ENCODE results near the gene DGCR8. TPM values are rescaled to one million over a fixed set of nuclear protein-coding genes. Genes with fewer than 3 reads are reported as not detected.

DGCR8 gene
- total RNA-seq, 1 donor from 2014 or later = 29.5 TPM

DNA sequence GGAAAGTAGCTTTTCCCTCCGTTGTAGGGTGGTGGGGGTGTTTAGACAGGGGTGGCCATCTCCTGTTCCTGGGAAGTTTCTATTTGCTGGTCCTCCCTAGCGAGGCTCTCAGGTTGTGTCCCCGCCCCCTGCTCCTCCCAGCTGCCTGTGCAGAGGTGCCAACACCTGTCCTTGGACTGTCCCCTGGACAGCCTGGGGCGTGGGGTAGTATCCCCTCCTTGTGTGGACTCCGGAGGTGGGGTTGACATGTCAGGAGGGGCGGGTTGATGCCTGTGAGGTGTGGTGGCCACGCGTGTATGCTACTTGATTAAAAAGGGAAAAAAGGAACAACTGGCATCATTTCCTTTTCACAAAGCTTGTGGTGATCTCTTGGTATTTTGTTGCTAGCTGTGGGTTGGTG is 21.6 kb downstream of the DGCR8 start:
- Histone ChIP-seq H3K4me1 (no peaks in the 10 kb centered on the region), H3K27ac (no peak overlapping the region), H3K27me3 (ENCODE audit: low read depth) (no peaks in the 10 kb centered on the region), H3K4me3 (no peak overlapping the region), H3K9me3 (no peaks in the 10 kb centered on the region), H3K36me3 (peaks cover 93% of the 10 kb centered on the region)
- DNase-seq = peak; percentile 40
- intact Hi-C loops (cut with DNase I) = no loop called here
- TF ChIP-seq, protein P1, sequence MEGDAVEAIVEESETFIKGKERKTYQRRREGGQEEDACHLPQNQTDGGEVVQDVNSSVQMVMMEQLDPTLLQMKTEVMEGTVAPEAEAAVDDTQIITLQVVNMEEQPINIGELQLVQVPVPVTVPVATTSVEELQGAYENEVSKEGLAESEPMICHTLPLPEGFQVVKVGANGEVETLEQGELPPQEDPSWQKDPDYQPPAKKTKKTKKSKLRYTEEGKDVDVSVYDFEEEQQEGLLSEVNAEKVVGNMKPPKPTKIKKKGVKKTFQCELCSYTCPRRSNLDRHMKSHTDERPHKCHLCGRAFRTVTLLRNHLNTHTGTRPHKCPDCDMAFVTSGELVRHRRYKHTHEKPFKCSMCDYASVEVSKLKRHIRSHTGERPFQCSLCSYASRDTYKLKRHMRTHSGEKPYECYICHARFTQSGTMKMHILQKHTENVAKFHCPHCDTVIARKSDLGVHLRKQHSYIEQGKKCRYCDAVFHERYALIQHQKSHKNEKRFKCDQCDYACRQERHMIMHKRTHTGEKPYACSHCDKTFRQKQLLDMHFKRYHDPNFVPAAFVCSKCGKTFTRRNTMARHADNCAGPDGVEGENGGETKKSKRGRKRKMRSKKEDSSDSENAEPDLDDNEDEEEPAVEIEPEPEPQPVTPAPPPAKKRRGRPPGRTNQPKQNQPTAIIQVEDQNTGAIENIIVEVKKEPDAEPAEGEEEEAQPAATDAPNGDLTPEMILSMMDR (IDR thresholded peaks at IDR 0.05) = no peak
- no peak for ATAC-seq

DNA sequence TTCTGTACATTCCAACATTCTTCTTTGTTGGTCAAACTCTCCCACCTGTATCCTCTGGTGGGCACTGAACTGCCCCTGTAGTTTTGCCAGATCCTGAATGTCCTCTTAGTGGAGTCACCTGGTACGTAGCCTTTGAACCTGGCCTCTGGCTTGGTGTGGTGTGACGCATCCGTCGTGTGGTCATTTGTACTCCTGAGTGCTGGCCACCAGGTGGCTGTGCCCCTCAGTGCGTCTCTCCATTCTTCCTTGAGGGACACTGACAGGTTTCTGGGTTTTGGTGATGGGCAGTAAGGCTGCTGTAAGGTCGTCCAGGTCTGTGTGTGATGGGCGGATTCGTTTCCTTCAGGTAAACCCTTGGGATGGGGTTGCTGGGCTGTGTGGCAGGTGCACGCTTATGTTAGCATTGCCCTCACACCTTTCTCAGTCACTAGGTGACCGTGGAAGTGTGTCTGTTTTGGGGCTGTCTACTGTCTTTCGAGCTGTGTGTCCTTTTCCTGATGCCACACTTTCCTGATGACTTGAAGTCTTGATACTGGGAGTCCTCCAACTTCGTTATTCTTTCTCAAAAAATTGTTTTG is 22.3 kb downstream of the DGCR8 start:
- Histone ChIP-seq H3K4me1 (no peaks in the 10 kb centered on the region), H3K27me3 (ENCODE audit: low read depth) (no peaks in the 10 kb centered on the region), H3K9me3 (no peaks in the 10 kb centered on the region), H3K4me3 (no peak overlapping the region), H3K36me3 (peaks cover 93% of the 10 kb centered on the region), H3K27ac (no peak overlapping the region)
- no peak for DNase-seq
- ATAC-seq = no peak
- intact Hi-C loops (cut with DNase I) = no loop called here
- TF ChIP-seq, protein P1 (IDR thresholded peaks at IDR 0.05) = no peak

DNA sequence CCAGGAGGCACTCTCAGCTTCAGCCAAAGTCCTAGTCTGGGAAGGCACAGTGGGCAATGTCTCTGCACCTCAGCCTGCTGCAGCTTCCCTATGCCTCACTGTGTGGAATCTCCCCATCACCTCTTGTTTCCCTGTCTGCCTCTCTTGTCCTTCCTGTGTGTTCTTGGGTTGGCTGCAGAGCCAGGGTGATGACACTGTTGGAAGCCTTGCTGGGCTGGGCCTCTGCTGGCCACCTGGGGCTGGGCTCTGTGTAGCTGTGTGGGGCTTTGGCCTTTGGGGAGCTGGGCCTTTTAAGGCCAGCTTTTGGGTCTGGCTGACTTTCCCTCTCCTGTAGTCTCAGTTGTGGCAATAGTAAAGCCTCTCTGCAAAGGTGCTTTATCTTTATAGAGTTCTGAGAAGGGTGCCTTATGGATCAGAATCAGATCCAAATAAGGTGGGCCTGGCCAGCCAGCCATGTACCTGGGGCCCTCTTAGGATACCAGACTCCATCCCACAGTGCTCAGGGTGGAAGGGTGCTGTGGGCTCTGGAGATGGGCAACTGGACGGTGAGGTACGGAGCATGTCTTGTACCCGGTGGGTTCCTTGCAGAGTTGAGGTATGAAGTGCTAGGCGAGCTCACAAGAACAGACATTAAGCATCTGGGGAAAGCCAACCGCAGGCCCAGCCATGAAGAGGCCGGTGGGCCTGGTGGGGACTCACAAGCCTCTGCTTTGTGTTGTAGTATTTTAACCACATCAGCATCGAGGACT is 25.6 kb downstream of the DGCR8 start:
- H3K27me3 ChIP-seq (ENCODE audit: low read depth) = no peaks in the 10 kb centered on the region
- peak; percentile 31 for DNase-seq
- TF ChIP-seq, protein P1 (IDR thresholded peaks at IDR 0.05) = no peak
- no peak for ATAC-seq
- H3K4me3 ChIP-seq = no peak overlapping the region
- peaks cover 93% of the 10 kb centered on the region for H3K36me3 ChIP-seq
- no peak overlapping the region for H3K27ac ChIP-seq
- intact Hi-C loops (cut with DNase I) = no loop called here
- no peaks in the 10 kb centered on the region for H3K9me3 ChIP-seq
- H3K4me1 ChIP-seq = no peaks in the 10 kb centered on the region

DNA sequence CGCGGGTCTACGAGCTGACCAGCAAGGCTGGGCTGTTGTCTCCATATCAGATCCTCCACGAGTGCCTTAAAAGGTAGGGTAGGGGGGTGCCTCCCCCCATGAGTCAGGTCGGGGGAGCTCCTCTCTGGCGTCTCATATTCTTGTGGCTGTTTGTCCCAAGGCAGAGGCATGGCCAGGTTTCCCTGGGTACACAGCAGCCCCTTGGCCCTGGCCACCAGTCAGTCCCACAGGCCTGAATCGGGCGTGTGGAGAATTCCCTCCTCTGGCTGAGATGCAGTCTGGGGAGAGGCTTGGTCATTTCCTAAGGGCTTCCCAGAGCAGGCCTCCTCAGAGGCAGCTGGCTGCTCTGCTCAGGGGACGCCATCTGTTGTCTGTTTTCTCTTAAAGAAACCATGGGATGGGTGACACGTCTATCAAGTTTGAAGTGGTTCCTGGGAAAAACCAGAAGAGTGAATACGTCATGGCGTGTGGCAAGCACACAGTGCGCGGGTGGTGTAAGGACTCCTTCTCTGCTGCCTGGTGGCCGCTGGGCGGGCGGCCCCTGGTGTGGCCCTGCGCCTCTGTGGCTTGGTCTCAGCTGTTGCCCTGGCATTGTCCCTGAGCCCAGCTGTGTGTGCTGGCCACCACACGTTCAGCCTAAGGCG is 26.3 kb downstream of the DGCR8 start:
- Histone ChIP-seq H3K36me3 (peaks cover 93% of the 10 kb centered on the region), H3K4me1 (no peaks in the 10 kb centered on the region), H3K4me3 (no peak overlapping the region), H3K27ac (no peak overlapping the region), H3K27me3 (ENCODE audit: low read depth) (no peaks in the 10 kb centered on the region), H3K9me3 (no peaks in the 10 kb centered on the region)
- intact Hi-C loops (cut with DNase I) = no loop called here
- DNase-seq (peak; percentile 27), ATAC-seq (no peak)
- TF ChIP-seq, protein P1 (IDR thresholded peaks at IDR 0.05) = no peak

DNA sequence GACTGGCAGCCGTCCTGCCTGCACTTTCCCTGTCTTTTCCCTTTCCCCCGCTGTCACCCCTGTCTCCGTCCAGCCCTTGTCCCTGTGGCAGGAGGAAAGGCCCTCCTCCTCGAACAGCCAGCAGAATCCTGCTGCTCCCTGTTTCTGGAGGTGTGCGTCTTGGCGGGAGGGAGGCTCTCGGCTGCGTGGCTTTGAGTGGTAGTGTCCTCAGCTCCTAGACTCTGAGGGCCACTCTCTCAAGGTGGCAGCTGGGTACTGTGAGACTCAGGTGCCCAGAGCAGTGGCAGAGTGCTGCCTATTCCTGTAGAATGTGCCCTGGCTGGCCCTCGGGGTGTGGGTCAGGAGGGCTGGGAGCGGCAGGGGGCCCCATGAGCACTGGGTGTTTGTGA is 26.8 kb downstream of the DGCR8 start:
- H3K4me1 ChIP-seq = no peaks in the 10 kb centered on the region
- ATAC-seq = no peak
- no peak overlapping the region for H3K27ac ChIP-seq
- intact Hi-C loops (cut with DNase I) = no loop called here
- H3K9me3 ChIP-seq = no peaks in the 10 kb centered on the region
- DNase-seq = peak; percentile 30
- TF ChIP-seq, protein P1 (IDR thresholded peaks at IDR 0.05) = no peak
- no peaks in the 10 kb centered on the region for H3K27me3 ChIP-seq (ENCODE audit: low read depth)
- H3K4me3 ChIP-seq = no peak overlapping the region
- peaks cover 93% of the 10 kb centered on the region for H3K36me3 ChIP-seq
